ENCODE results near the gene NCKIPSD. TPM values are rescaled to one million over a fixed set of nuclear protein-coding genes. Genes with fewer than 3 reads are reported as not detected.

Gene NCKIPSD
- total RNA-seq, 1 donor from 2014 or later: 24.7 TPM

DNA sequence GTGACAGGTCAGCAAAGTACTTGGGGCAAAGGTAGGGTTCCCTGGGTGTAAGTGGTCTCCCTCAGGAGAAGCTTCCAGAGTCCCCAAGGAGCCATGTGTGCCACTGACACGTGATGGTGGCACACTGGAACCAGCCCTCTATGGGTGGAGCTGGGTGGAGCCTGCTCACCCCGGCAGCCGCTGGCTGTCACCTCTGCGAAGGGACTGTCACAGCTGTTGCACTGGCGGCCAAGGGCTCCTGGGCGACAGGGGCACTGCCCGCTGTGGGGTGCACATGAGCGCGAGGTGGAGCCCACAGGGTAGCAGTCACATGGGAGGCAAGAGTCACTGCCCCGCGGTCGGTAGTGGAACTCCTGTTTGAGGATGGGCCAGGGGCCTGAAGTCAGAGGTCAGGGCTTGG is 35.0 kb downstream of the NCKIPSD start:
- no peaks in the 10 kb centered on the region for H3K9me3 Mint-ChIP-seq (ENCODE audit: low read depth)
- TF ChIP-seq, protein P1, sequence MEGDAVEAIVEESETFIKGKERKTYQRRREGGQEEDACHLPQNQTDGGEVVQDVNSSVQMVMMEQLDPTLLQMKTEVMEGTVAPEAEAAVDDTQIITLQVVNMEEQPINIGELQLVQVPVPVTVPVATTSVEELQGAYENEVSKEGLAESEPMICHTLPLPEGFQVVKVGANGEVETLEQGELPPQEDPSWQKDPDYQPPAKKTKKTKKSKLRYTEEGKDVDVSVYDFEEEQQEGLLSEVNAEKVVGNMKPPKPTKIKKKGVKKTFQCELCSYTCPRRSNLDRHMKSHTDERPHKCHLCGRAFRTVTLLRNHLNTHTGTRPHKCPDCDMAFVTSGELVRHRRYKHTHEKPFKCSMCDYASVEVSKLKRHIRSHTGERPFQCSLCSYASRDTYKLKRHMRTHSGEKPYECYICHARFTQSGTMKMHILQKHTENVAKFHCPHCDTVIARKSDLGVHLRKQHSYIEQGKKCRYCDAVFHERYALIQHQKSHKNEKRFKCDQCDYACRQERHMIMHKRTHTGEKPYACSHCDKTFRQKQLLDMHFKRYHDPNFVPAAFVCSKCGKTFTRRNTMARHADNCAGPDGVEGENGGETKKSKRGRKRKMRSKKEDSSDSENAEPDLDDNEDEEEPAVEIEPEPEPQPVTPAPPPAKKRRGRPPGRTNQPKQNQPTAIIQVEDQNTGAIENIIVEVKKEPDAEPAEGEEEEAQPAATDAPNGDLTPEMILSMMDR (IDR thresholded peaks at IDR 0.05): no peak
- no peaks in the 10 kb centered on the region for H3K27me3 Mint-ChIP-seq (ENCODE audit: low read depth)
- no peak overlapping the region for H3K27ac Mint-ChIP-seq (ENCODE audit: unreplicated experiment)
- H3K36me3 Mint-ChIP-seq (ENCODE audit: low read depth): peaks cover 22% of the 10 kb centered on the region
- H3K4me1 Mint-ChIP-seq (ENCODE audit: low read depth): peaks cover 5% of the 10 kb centered on the region
- no peak overlapping the region for H3K4me3 Mint-ChIP-seq (ENCODE audit: unreplicated experiment)
- DNase-seq (ENCODE audit: low spot score): no peak

DNA sequence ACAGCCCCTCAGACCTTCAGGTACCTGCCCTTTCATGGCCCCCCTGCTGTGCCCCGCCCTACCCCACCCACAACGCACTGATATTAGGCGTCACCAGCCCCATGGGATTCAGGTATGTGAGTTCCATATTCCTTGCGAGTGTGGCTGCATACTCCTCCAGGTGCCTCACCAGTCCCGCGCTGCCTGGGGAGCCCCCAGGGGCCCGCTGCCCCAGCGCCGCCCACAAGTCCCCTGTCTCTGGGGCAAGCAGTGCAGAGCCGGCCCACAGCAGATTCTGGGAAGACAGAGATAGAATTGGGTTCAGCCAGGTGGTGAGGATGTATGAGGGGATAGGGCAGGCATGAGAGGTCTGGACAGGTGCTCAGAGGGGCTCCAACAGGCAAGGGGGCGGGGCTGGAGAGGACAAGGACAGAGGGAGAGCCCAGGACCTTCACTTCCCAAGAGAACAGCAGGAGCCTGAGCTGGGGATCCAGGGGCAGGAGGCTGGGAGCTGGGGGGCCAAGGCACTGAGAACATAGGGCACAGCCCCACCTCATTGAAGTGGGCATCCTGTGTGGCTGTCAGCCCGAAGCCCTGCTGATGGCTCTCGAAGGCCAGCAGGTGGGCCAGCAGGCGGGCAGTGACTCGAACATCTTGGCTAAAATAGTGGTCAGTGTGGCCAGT is 37.4 kb downstream of the NCKIPSD start:
- no peak for DNase-seq (ENCODE audit: low spot score)
- Mint-ChIP-seq H3K4me1 (ENCODE audit: low read depth) (no peaks in the 10 kb centered on the region), H3K4me3 (ENCODE audit: unreplicated experiment) (no peak overlapping the region), H3K9me3 (ENCODE audit: low read depth) (no peaks in the 10 kb centered on the region), H3K27me3 (ENCODE audit: low read depth) (no peaks in the 10 kb centered on the region), H3K36me3 (ENCODE audit: low read depth) (peaks cover 22% of the 10 kb centered on the region), H3K27ac (ENCODE audit: unreplicated experiment) (no peak overlapping the region)
- TF ChIP-seq, protein P1 (IDR thresholded peaks at IDR 0.05): no peak

GRCh38 chr3:48647714-48648113 is 38.0 kb downstream of the NCKIPSD start:
- DNase-seq (ENCODE audit: low spot score): no peak
- H3K27ac Mint-ChIP-seq (ENCODE audit: unreplicated experiment): no peak overlapping the region
- H3K27me3 Mint-ChIP-seq (ENCODE audit: low read depth): no peaks in the 10 kb centered on the region
- H3K4me1 Mint-ChIP-seq (ENCODE audit: low read depth): no peaks in the 10 kb centered on the region
- no peaks in the 10 kb centered on the region for H3K9me3 Mint-ChIP-seq (ENCODE audit: low read depth)
- TF ChIP-seq, protein P1 (IDR thresholded peaks at IDR 0.05): no peak
- no peak overlapping the region for H3K4me3 Mint-ChIP-seq (ENCODE audit: unreplicated experiment)
- peaks cover 18% of the 10 kb centered on the region for H3K36me3 Mint-ChIP-seq (ENCODE audit: low read depth)

GRCh38 chr3:48644898-48645760 is 40.6 kb downstream of the NCKIPSD start:
- H3K27me3 Mint-ChIP-seq (ENCODE audit: low read depth): no peaks in the 10 kb centered on the region
- TF ChIP-seq, protein P1 (IDR thresholded peaks at IDR 0.05): no peak
- DNase-seq (ENCODE audit: low spot score): no peak
- H3K27ac Mint-ChIP-seq (ENCODE audit: unreplicated experiment): no peak overlapping the region
- H3K4me1 Mint-ChIP-seq (ENCODE audit: low read depth): no peaks in the 10 kb centered on the region
- peaks cover 18% of the 10 kb centered on the region for H3K36me3 Mint-ChIP-seq (ENCODE audit: low read depth)
- no peaks in the 10 kb centered on the region for H3K9me3 Mint-ChIP-seq (ENCODE audit: low read depth)
- H3K4me3 Mint-ChIP-seq (ENCODE audit: unreplicated experiment): no peak overlapping the region

DNA sequence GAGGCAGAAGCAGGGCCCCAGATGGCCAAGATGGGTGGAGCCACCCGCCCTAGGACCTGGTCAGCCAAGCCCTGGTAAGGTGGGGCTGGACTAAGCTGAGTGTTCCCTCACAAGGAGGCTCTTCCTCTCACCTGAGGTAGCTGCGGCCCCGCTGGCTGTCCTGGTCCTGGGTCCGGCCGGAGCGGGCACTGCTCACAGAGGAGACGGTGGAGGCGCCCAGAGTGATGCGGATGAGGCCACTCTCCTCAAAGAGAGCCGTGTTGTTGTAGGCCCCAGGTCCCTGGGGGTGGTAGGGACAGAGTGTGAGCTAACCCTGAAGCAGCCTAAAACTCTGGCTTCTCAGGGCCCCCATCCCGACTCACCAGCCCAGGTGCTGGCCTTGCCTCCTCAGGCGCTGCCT is 43.1 kb downstream of the NCKIPSD start:
- TF ChIP-seq, protein P1 (IDR thresholded peaks at IDR 0.05): no peak
- Mint-ChIP-seq H3K4me1 (ENCODE audit: low read depth) (no peaks in the 10 kb centered on the region), H3K27me3 (ENCODE audit: low read depth) (no peaks in the 10 kb centered on the region), H3K9me3 (ENCODE audit: low read depth) (no peaks in the 10 kb centered on the region), H3K4me3 (ENCODE audit: unreplicated experiment) (no peak overlapping the region), H3K27ac (ENCODE audit: unreplicated experiment) (no peak overlapping the region), H3K36me3 (ENCODE audit: low read depth) (peaks cover 22% of the 10 kb centered on the region)
- DNase-seq (ENCODE audit: low spot score): no peak

All from chondrocyte (in vitro differentiated cells).